ENCODE data around the gene FOXI1.
"Not testable (repeated sequence)": the region's sequence is repeated elsewhere in the genome, so short reads cannot be mapped to it uniquely, and the experiment has no call there.

Gene FOXI1

GRCh38 chr5:170135796-170136490 lies 30.2 kb downstream of the FOXI1 start:
- H3K27ac Mint-ChIP-seq: no peak overlapping the region
- H3K4me1 Mint-ChIP-seq: no peaks in the 10 kb centered on the region
- DNase-seq (ENCODE audit: low spot score in 2 of 2): peak in 1 of 2 donors; percentile 29
- H3K36me3 Mint-ChIP-seq: no peaks in the 10 kb centered on the region
- no peak for ATAC-seq
- no peaks in the 10 kb centered on the region for H3K9me3 Mint-ChIP-seq
- H3K4me3 Mint-ChIP-seq: no peak overlapping the region

DNA sequence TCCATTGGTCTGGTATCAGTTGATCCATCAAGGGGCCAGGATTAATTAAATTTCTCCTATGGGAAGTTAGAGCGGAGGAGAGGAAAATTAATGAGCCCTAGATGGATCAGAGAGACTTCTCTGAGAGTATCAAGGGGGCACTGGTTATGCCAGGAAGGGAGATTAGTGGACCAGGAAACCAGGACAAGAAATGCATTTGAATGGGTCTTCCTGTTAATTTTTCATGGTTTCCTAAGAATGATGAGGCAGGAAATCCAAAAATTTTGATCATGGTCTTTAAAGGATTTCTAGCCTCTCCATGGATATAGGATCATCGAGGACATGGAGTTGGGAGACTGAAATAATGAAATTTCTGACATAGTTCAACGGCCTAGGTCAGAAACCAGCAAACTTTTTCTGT lies 30.8 kb downstream of the FOXI1 start:
- Mint-ChIP-seq H3K9me3 (no peaks in the 10 kb centered on the region), H3K4me1 (no peaks in the 10 kb centered on the region), H3K4me3 (no peak overlapping the region), H3K36me3 (no peaks in the 10 kb centered on the region), H3K27ac (no peak overlapping the region)
- ATAC-seq (no peak), DNase-seq (ENCODE audit: low spot score in 2 of 2) (no peak)

- Mint-ChIP-seq H3K36me3 (no peaks in the 10 kb centered on the region), H3K4me1 (no peaks in the 10 kb centered on the region), H3K27ac (no peak overlapping the region), H3K9me3 (no peaks in the 10 kb centered on the region), H3K4me3 (no peak overlapping the region)
- DNase-seq (ENCODE audit: low spot score in 2 of 2): no peak
- ATAC-seq: no peak
These were observed 32.1 kb downstream of the FOXI1 start for GRCh38 chr5:170137694-170138214.

DNA sequence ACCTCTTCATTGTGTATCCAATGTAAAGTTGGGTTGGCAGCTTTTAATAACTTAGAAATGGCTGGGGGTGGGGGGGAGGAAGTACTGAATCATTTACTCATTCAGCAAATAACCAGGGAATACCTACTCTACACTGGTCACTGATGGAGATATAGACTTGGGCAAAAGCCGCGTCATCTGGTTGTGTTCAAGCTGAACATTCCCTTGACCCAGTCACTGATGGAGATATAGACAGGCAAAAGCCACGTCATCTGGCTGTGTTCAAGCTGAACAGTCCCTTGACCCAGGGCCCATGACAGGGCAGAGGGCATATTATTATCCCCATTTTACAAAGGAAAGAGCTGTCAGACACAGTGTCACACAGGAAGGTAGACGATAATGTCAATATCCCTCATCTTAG lies 32.6 kb downstream of the FOXI1 start:
- DNase-seq (ENCODE audit: low spot score in 2 of 2): peak in 1 of 2 donors; percentile 33
- no peak overlapping the region for H3K4me3 Mint-ChIP-seq
- H3K9me3 Mint-ChIP-seq: no peaks in the 10 kb centered on the region
- no peak overlapping the region for H3K27ac Mint-ChIP-seq
- ATAC-seq: peak; percentile 9
- H3K36me3 Mint-ChIP-seq: no peaks in the 10 kb centered on the region
- H3K4me1 Mint-ChIP-seq: no peaks in the 10 kb centered on the region

DNA sequence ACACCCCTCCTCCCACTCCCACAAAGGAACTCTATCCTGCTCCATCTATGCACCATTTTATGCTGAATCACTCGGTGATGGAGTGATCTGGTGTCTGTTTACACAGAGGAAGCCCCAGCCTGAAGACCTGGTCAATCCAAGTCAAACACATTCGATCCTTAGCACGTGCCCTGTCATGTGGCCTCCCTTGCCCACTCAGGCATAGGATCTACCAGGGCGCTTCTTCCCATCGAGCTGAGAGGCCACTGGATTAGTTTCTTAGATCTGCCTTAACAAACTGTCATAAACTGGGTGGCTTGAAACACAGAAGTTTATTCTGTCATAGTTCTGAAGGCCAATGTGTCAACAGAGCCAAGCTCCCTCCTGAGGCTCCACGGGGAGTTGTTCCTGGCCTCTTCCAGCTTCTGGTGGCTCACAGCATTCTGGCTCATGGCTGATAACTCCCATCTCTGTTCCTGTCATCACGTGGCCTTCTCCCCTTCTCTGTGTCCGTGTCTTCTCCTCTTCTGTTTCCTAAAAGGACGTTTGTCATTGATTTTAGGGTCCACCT lies 34.2 kb downstream of the FOXI1 start:
- H3K27ac Mint-ChIP-seq: no peak overlapping the region
- no peaks in the 10 kb centered on the region for H3K36me3 Mint-ChIP-seq
- no peaks in the 10 kb centered on the region for H3K4me1 Mint-ChIP-seq
- no peak for ATAC-seq
- H3K4me3 Mint-ChIP-seq: no peak overlapping the region
- no peaks in the 10 kb centered on the region for H3K9me3 Mint-ChIP-seq
- peak in 1 of 2 donors; percentile 32 for DNase-seq (ENCODE audit: low spot score in 2 of 2)

GRCh38 chr5:170141196-170141595 lies 35.5 kb downstream of the FOXI1 start:
- H3K4me3 Mint-ChIP-seq; H3K27ac Mint-ChIP-seq; DNase-seq (ENCODE audit: low spot score in 2 of 2); H3K36me3 Mint-ChIP-seq; H3K4me1 Mint-ChIP-seq; H3K9me3 Mint-ChIP-seq; ATAC-seq: not testable (repeated sequence)

GRCh38 chr5:170141636-170142035 lies 35.9 kb downstream of the FOXI1 start:
- H3K36me3 Mint-ChIP-seq: no peaks in the 10 kb centered on the region

GRCh38 chr5:170142196-170142595 lies 36.5 kb downstream of the FOXI1 start:
- Mint-ChIP-seq H3K4me1 (no peaks in the 10 kb centered on the region), H3K4me3 (no peak overlapping the region), H3K27ac (no peak overlapping the region), H3K9me3 (no peaks in the 10 kb centered on the region), H3K36me3 (no peaks in the 10 kb centered on the region)
- DNase-seq (ENCODE audit: low spot score in 2 of 2) (no peak), ATAC-seq (no peak)

More at GRCh38 chr5:170141636-170142035, 35.9 kb downstream of the FOXI1 start:
- no peak overlapping the region for H3K4me3 Mint-ChIP-seq
- no peaks in the 10 kb centered on the region for H3K4me1 Mint-ChIP-seq
- no peak overlapping the region for H3K27ac Mint-ChIP-seq
- ATAC-seq (no peak), DNase-seq (ENCODE audit: low spot score in 2 of 2) (no peak)
- H3K9me3 Mint-ChIP-seq: no peaks in the 10 kb centered on the region

DNA sequence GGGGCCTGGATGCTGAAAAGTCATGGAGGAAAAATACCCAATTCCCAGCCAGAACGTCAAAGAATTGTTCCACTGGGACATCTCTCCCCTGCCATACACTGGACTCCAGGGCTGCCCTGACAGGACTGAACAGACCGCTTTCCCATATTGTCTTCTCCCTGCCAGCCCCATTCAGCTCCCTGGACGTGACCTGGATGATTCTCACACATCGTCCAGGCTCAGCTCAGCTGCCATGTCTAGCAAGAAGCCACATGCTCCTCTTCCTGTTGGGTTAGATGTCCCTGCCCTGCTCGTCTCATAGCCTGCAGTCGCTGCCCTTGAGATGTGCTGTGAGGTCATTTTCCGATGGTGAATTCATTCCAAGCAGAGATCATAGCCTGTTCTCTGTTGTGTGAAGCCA lies 37.4 kb downstream of the FOXI1 start:
- H3K9me3 Mint-ChIP-seq: no peaks in the 10 kb centered on the region
- no peaks in the 10 kb centered on the region for H3K36me3 Mint-ChIP-seq
- no peak overlapping the region for H3K4me3 Mint-ChIP-seq
- H3K4me1 Mint-ChIP-seq: no peaks in the 10 kb centered on the region
- ATAC-seq (no peak), DNase-seq (ENCODE audit: low spot score in 2 of 2) (peak in 1 of 2 donors; percentile 35)
- H3K27ac Mint-ChIP-seq: no peak overlapping the region

DNA sequence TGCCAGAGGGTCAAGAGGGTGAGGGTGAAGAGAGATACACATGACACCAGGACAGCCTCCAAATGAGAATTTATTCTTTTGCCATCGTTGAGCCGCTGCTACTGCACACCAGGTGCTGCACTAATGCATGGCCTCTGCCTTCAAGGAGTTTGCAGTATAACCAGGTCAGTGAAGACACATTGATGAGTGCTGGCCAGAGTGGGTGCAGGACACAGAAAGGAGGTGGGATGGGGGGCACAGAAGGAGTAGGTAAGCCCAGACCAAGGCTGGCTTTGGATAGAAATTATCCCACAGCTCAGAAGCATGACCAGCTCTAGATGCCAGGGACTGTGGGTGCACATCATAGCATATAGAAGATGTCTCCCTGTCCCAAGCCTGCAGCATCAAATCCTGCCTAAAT lies 38.0 kb downstream of the FOXI1 start:
- no peaks in the 10 kb centered on the region for H3K9me3 Mint-ChIP-seq
- DNase-seq (ENCODE audit: low spot score in 2 of 2) (peak in 1 of 2 donors; percentile 30), ATAC-seq (peak; percentile 5)
- H3K27ac Mint-ChIP-seq: no peak overlapping the region
- no peak overlapping the region for H3K4me3 Mint-ChIP-seq
- H3K4me1 Mint-ChIP-seq: no peaks in the 10 kb centered on the region
- H3K36me3 Mint-ChIP-seq: no peaks in the 10 kb centered on the region

DNA sequence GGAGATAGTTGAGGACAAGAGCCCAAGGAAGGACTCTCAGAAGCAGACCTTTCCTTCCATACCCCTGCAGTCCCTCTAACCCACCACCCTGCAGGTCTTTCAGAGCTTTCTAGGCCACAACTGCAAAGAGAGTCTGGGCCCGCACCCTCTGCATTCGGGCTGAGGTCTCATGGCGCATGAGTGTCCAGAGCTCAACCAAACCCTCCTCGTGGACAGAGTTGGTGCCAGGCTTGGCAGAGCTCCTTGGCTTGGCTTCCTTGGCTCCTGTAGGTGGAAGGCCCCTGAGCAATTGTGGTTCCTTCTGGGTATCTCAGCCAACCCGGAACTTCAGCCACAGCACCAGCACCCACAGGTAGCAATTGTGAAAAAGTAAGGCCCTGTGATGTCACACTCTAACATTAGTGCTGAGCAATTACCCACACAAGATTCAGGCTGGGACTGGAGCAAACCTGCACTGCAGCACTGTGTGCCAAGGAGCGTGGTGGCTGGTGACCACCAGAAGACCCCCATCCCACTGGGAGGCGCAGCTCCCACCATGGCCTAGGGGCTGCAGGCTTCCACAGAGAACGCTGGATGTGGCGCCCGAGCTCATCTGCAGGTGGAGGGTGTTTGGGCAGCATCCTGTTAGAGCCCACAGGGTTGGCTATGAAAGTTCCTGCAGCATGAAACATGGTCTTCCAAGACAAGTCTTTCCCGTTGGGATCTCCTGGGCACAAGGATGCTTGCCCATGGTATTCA lies 38.8 kb downstream of the FOXI1 start:
- ATAC-seq: peak; percentile 14
- Mint-ChIP-seq H3K9me3 (no peaks in the 10 kb centered on the region), H3K27ac (no peak overlapping the region)

GRCh38 chr5:170145462-170145861 lies 39.8 kb downstream of the FOXI1 start:
- no peaks in the 10 kb centered on the region for H3K36me3 Mint-ChIP-seq
- no peak for ATAC-seq

More for the DNA sequence above, 38.8 kb downstream of the FOXI1 start:
- DNase-seq (ENCODE audit: low spot score in 2 of 2): peak in 1 of 2 donors; percentile 38
- Mint-ChIP-seq H3K4me1 (no peaks in the 10 kb centered on the region), H3K36me3 (no peaks in the 10 kb centered on the region), H3K4me3 (no peak overlapping the region)

GRCh38 chr5:170147051-170147752 lies 41.5 kb downstream of the FOXI1 start:
- no peaks in the 10 kb centered on the region for H3K9me3 Mint-ChIP-seq
- peak in 1 of 2 donors; percentile 37 for DNase-seq (ENCODE audit: low spot score in 2 of 2)
- H3K36me3 Mint-ChIP-seq: no peaks in the 10 kb centered on the region
- H3K4me3 Mint-ChIP-seq: no peak overlapping the region
- ATAC-seq: no peak
- no peak overlapping the region for H3K27ac Mint-ChIP-seq
- no peaks in the 10 kb centered on the region for H3K4me1 Mint-ChIP-seq

More at GRCh38 chr5:170145462-170145861, 39.8 kb downstream of the FOXI1 start:
- Mint-ChIP-seq H3K4me1 (no peaks in the 10 kb centered on the region), H3K4me3 (no peak overlapping the region), H3K27ac (no peak overlapping the region), H3K9me3 (no peaks in the 10 kb centered on the region)
- DNase-seq (ENCODE audit: low spot score in 2 of 2): peak in 1 of 2 donors; percentile 40

DNA sequence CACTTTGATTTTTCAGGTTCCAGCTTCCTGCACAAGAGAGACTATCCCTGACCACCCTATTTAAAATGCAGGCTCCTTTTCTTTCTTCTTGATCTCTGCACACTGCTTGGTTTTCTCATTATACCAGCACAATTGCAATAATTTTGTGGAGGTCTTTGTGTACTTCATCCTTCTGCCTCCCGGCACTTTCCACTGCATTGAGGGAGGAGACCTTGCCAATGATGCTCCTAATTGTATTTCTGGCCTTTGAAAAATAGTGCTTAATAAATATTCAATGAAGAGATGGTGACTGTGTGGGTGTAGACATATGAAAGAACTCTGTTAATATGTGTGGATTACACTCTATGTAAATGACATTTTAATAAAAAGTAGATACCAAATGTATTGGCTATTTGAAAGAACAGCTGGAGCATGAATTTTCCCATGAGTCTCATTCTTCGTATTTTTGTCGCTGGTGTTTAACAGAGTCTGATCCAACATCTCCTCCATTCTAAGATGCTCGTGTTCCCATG lies 42.1 kb downstream of the FOXI1 start:
- no peaks in the 10 kb centered on the region for H3K4me1 Mint-ChIP-seq
- no peaks in the 10 kb centered on the region for H3K9me3 Mint-ChIP-seq
- no peak overlapping the region for H3K27ac Mint-ChIP-seq
- no peak for DNase-seq (ENCODE audit: low spot score in 2 of 2)
- H3K36me3 Mint-ChIP-seq: no peaks in the 10 kb centered on the region
- ATAC-seq: no peak
- no peak overlapping the region for H3K4me3 Mint-ChIP-seq
